B cell (primary cell): ENCODE measurements around the gene SLC39A1. TPM values are rescaled to one million over a fixed set of nuclear protein-coding genes. Genes with fewer than 3 reads are reported as not detected.

Experiments used
- ATAC-seq: fragments of 200-7000 bp; cut with Tn5 transposase; one replicate; pipeline ENCODE4 v1.10.0; 2021; ENCODE audit warnings: low read depth, mild to moderate bottlenecking, moderate number of reproducible peaks, moderate library complexity
- CTCF ChIA-PET: fragments of 350-600 bp; sonication (Branson Sonifier 250); formaldehyde crosslinking; loops from one replicate; lab custom pipeline; 2021; ENCODE audit warnings: antibody characterized with exemption, inconsistent platforms; lab: Charles Lee
- POLR2A ChIA-PET: fragments of 350-600 bp; sonication (Branson Sonifier 250); formaldehyde crosslinking; loops from one replicate; lab custom pipeline; 2021; ENCODE audit warnings: antibody characterized with exemption; lab: Charles Lee
- DNase-seq: peaks from one replicate; pipeline ENCODE4 v3.0.0; 2013
- H2AFZ ChIP-seq: 2 replicates; pipeline ENCODE4 v1.6.1; 2012; ENCODE audit warnings: mild to moderate bottlenecking, low read depth, low read length; ENCODE audit not compliant: insufficient read depth, poor library complexity, severe bottlenecking
- H3K27ac ChIP-seq, 2 donors: 1 replicate in 1 of 2; 2 replicates in 1 of 2; pipeline ENCODE4 v1.5.1; 2012 to 2013; ENCODE audit warnings: low read length in 2 of 2, mild to moderate bottlenecking in 2 of 2, moderate library complexity in 1 of 2
- H3K27me3 ChIP-seq, 4 experiments: fragments of 200-600 bp in 1 of 4; sonication (generic) in 1 of 4; replicated peaks in 1 of 4; 1 replicate in 2 of 4; 2 replicates in 2 of 4; pipeline versions ENCODE4 v1.6.1 to v1.7.0; 2013 to 2016; ENCODE audit warnings: low read length in 3 of 4, mild to moderate bottlenecking in 2 of 4, mixed read lengths in 1 of 4, moderate library complexity in 1 of 4; ENCODE audit not compliant: insufficient read depth in 4 of 4, control insufficient read depth in 3 of 4; ENCODE audit errors: control extremely low read depth in 1 of 4
- H3K36me3 ChIP-seq, 2 experiments: replicated peaks in 1 of 2; 1 replicate in 1 of 2; 2 replicates in 1 of 2; pipeline versions ENCODE4 v1.6.1 to v1.7.1; 2013; ENCODE audit warnings: low read length in 1 of 2; ENCODE audit not compliant: insufficient read depth in 2 of 2, control insufficient read depth in 1 of 2; ENCODE audit errors: control extremely low read depth in 1 of 2, extremely low read depth in 1 of 2
- H3K4me1 ChIP-seq, 2 donors: fragments of 200-600 bp in 1 of 2; sonication (generic) in 1 of 2; 1 replicate in 1 of 2; 2 replicates in 1 of 2; pipeline versions ENCODE4 v1.5.1 to v1.6.1; 2013 to 2017; ENCODE audit warnings: low read length in 2 of 2; ENCODE audit not compliant: control insufficient read depth in 2 of 2, insufficient read depth in 2 of 2
- H3K4me2 ChIP-seq: replicated peaks from 2 replicates; pipeline ENCODE3; 2012; ENCODE audit warnings: mild to moderate bottlenecking, low read depth, low read length; ENCODE audit not compliant: poor library complexity, severe bottlenecking
- H3K4me3 ChIP-seq, 5 experiments: fragments of 200-600 bp in 1 of 5; sonication (generic) in 1 of 5; 1 replicate in 3 of 5; 2 replicates in 2 of 5; pipeline versions ENCODE4 v1.5.1 to v1.7.0; 2011 to 2016; ENCODE audit warnings: low read length in 4 of 5, mild to moderate bottlenecking in 4 of 5, low read depth in 2 of 5, control low read depth in 1 of 5, moderate library complexity in 1 of 5; ENCODE audit not compliant: insufficient read depth in 1 of 5; ENCODE audit errors: control extremely low read depth in 1 of 5, extremely low read depth in 1 of 5
- H3K79me2 ChIP-seq: fragments of 200-600 bp; sonication (generic); one replicate; pipeline ENCODE4 v1.6.0; 2016; ENCODE audit warnings: low read length; ENCODE audit not compliant: control insufficient read depth, insufficient read depth
- H3K9ac ChIP-seq: fragments of 200-600 bp; sonication (generic); 2 replicates; pipeline ENCODE4 v1.6.1; 2017; ENCODE audit warnings: mild to moderate bottlenecking, low read length, moderate library complexity
- H3K9me3 ChIP-seq, 3 donors: one replicate each; pipeline versions ENCODE4 v1.6.1 to v1.7.1; 2013; ENCODE audit warnings: low read length in 2 of 3; ENCODE audit not compliant: control insufficient read depth in 2 of 3, insufficient read depth in 1 of 3; ENCODE audit errors: control extremely low read depth in 1 of 3
- H4K20me1 ChIP-seq: 2 replicates; pipeline ENCODE4 v1.6.0; 2012; ENCODE audit warnings: mild to moderate bottlenecking, low read length; ENCODE audit not compliant: insufficient read depth, control insufficient read depth, poor library complexity, severe bottlenecking
- H3K27ac Mint-ChIP-seq: one replicate; pipeline ENCODE4 v1.8.0; 2021; ENCODE audit warnings: mixed read lengths
- H3K27me3 Mint-ChIP-seq: one replicate; pipeline ENCODE4 v1.8.0; 2021; ENCODE audit warnings: mixed read lengths
- H3K4me1 Mint-ChIP-seq: one replicate; pipeline ENCODE4 v1.8.0; 2021; ENCODE audit warnings: mixed read lengths
- H3K4me3 Mint-ChIP-seq: one replicate; pipeline ENCODE4 v1.8.0; 2021; ENCODE audit warnings: mixed read lengths
- H3K9me3 Mint-ChIP-seq: one replicate; pipeline ENCODE4 v1.8.0; 2022; ENCODE audit warnings: mixed read lengths; ENCODE audit not compliant: insufficient read depth
- CTCF ChIP-seq: fragments of 200-600 bp; IDR thresholded peaks from one replicate; pipeline ENCODE4 v1.8.0; 2022; ENCODE audit warnings: antibody characterized with exemption, mild to moderate bottlenecking
- EZH2 ChIP-seq: IDR thresholded peaks from 2 replicates; pipeline ENCODE4 v1.6.1; 2012; ENCODE audit warnings: borderline replicate concordance, low read depth, mild to moderate bottlenecking, moderate library complexity, low read length; ENCODE audit not compliant: insufficient read depth, poor library complexity, severe bottlenecking
- WGBS: methylation state at CpG from one replicate; pipeline ENCODE4 v1.1.5; 2013; ENCODE audit warnings: missing lambda C conversion rate; ENCODE audit not compliant: insufficient coverage; 5-methylcytosine and 5-hydroxymethylcytosine counted together
- intact Hi-C: fragments of 100-400 bp; cut with micrococcal nuclease; formaldehyde crosslinking; loops from one replicate; pipeline ENCODE4 v1.10.0; 2022
- polyA plus RNA-seq: library from polyadenylated mRNA; depleted of rRNA; stranded (reverse); fragments of >200 nt; gene quantifications from 2 replicates; pipeline ENCODE4 v1.2.3, GENCODE V29; 2012
- total RNA-seq, 2 donors: library from RNA; stranded (reverse); fragments of 120-200 nt in 1 of 2; gene quantifications; 1 replicate in 1 of 2; 2 replicates in 1 of 2; pipeline versions ENCODE4 v1.2.3 to v1.2.4, GENCODE V29; 2013 to 2022

SLC39A1 gene
- total and polyA plus RNA-seq, 2 donors (not counting 1 experiment from before 2014, with no cell fraction given) = 19.3 to 28.1 TPM

GRCh38 chr1:153973525-153973924 is 10.2 kb upstream of the SLC39A1 start:
- Histone ChIP-seq H3K27me3 (no peaks in the 10 kb centered on the region), H2AFZ (no peak overlapping the region), H3K9me3 (no peaks in the 10 kb centered on the region), H3K4me1 (peaks cover 25 to 31% of the 10 kb centered on the region in 2 donors), H4K20me1 (peaks cover 7% of the 10 kb centered on the region), H3K9ac (no peak overlapping the region), H3K36me3 (peaks cover 0 to 28% of the 10 kb centered on the region in 2 experiments), H3K79me2 (peaks cover 26% of the 10 kb centered on the region), H3K27ac (no peak overlapping the region), H3K4me3 (no peak overlapping the region), H3K4me2 (no peak overlapping the region)
- Mint-ChIP-seq H3K4me1 (peaks cover 39% of the 10 kb centered on the region), H3K4me3 (no peak overlapping the region), H3K9me3 (no peaks in the 10 kb centered on the region), H3K27me3 (no peaks in the 10 kb centered on the region), H3K27ac (no peak overlapping the region)
- intact Hi-C loops = no loop called here
- 90% methylated on average over 7 of the region's 7 CpGs for WGBS
- CTCF ChIA-PET = interaction anchor here (1.0 kb wide), 1 partner anchor 17 kb away, joined by 3 read pairs; no protein-coding TSS in a partner anchor
- ATAC-seq = no peak
- no peak for DNase-seq
- no peak for TF ChIP-seq EZH2
- TF ChIP-seq CTCF = no peak
- POLR2A ChIA-PET = no interaction called here

- intact Hi-C loops = no loop called here
- Histone ChIP-seq H3K4me2 (no peak overlapping the region), H3K27ac (no peak overlapping the region), H3K9me3 (no peaks in the 10 kb centered on the region), H4K20me1 (peaks cover 7% of the 10 kb centered on the region), H3K36me3 (peaks cover 0 to 28% of the 10 kb centered on the region in 2 experiments), H3K4me1 (peaks cover 26 to 31% of the 10 kb centered on the region in 2 donors), H3K4me3 (no peak overlapping the region), H3K9ac (no peak overlapping the region), H3K79me2 (peaks cover 26% of the 10 kb centered on the region), H2AFZ (no peak overlapping the region), H3K27me3 (no peaks in the 10 kb centered on the region)
- Mint-ChIP-seq H3K9me3 (no peaks in the 10 kb centered on the region), H3K4me3 (no peak overlapping the region), H3K4me1 (peaks cover 38% of the 10 kb centered on the region), H3K27ac (peak overlapping the region; percentile 75), H3K27me3 (no peaks in the 10 kb centered on the region)
- CTCF ChIA-PET = interaction anchor here (1.7 kb wide), 1 partner anchor 14 kb away, joined by 8 read pairs; the partner anchor contains the start of gene RAB13
- POLR2A ChIA-PET = interaction anchor here (1.2 kb wide), 1 partner anchor 14 kb away, joined by 3 read pairs; no protein-coding TSS in a partner anchor
- no peak for TF ChIP-seq EZH2
- TF ChIP-seq CTCF = no peak
- ATAC-seq (no peak), DNase-seq (no peak)
- WGBS = 100% methylated on average over 3 of the region's 3 CpGs
Observed at GRCh38 chr1:153973071-153973470, 9.7 kb upstream of the SLC39A1 start.
